ENCODE data around the gene PLSCR4.

DNA sequence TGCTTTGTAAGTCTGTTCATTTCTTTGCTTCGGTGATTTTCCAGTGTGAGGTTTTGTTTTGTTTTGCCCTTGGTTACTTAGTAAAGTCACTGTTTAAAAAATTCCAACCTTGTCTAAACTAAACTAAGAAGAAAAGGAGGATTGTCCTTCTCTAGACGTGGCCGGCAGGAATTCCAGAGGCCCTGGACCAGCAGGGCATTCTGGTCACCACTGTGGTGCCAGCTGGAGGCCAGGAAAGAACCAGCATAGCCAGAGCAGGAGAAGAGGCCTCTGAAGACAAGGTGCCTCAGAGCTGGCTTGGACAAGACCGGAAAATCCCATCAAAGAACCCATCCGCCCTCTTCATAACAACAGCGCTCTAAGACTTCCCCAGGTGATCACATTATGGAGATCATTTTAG, 98.1 kb downstream of the PLSCR4 start:
- TF ChIP-seq, protein P1, sequence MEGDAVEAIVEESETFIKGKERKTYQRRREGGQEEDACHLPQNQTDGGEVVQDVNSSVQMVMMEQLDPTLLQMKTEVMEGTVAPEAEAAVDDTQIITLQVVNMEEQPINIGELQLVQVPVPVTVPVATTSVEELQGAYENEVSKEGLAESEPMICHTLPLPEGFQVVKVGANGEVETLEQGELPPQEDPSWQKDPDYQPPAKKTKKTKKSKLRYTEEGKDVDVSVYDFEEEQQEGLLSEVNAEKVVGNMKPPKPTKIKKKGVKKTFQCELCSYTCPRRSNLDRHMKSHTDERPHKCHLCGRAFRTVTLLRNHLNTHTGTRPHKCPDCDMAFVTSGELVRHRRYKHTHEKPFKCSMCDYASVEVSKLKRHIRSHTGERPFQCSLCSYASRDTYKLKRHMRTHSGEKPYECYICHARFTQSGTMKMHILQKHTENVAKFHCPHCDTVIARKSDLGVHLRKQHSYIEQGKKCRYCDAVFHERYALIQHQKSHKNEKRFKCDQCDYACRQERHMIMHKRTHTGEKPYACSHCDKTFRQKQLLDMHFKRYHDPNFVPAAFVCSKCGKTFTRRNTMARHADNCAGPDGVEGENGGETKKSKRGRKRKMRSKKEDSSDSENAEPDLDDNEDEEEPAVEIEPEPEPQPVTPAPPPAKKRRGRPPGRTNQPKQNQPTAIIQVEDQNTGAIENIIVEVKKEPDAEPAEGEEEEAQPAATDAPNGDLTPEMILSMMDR (IDR thresholded peaks at IDR 0.05) = no peak
- no peak for TF ChIP-seq POLR2AphosphoS5 (IDR thresholded peaks at IDR 0.05)
- no peak for TF ChIP-seq POLR2A (IDR thresholded peaks at IDR 0.05)
- TF ChIP-seq EP300 (IDR thresholded peaks at IDR 0.05) = no peak

Measured in gastroesophageal sphincter (tissue), 3 donors.